Uterus (tissue), 4 donors: ENCODE data around the gene AKR7A2. TPM values are rescaled to one million over a fixed set of nuclear protein-coding genes. Genes with fewer than 3 reads are reported as not detected.

Experiments used
- DNase-seq, 2 donors: peaks; one replicate each; pipeline ENCODE4 v3.0.0-alpha.2; 2019 to 2020
- H3K27ac ChIP-seq, 2 donors: fragments of 200-600 bp; sonication (generic); 1 replicate in 1 of 2; 2 replicates in 1 of 2; pipeline ENCODE4 v1.5.1; 2016 to 2018
- H3K27me3 ChIP-seq, 2 donors: fragments of 200-600 bp; sonication (generic); one replicate each; pipeline ENCODE4 v1.5.1; 2018 to 2019; ENCODE audit warnings: control low read depth in 1 of 2
- H3K36me3 ChIP-seq, 2 donors: fragments of 200-600 bp; sonication (generic); one replicate each; pipeline ENCODE4 v1.5.1; 2019; ENCODE audit warnings: control low read depth in 1 of 2
- H3K4me1 ChIP-seq, 2 donors: fragments of 200-600 bp; sonication (generic); one replicate each; pipeline ENCODE4 v1.5.1; 2018 to 2019; ENCODE audit warnings: control low read depth in 1 of 2
- H3K4me3 ChIP-seq, 2 donors: fragments of 200-600 bp; sonication (generic); 1 replicate in 1 of 2; 2 replicates in 1 of 2; pipeline ENCODE4 v1.5.1; 2018 to 2019; ENCODE audit warnings: mild to moderate bottlenecking in 1 of 2
- H3K9me3 ChIP-seq, 2 donors: fragments of 200-600 bp; sonication (generic); one replicate each; pipeline ENCODE4 v1.5.1; 2019; ENCODE audit warnings: control low read depth in 1 of 2
- POLR2A ChIP-seq, 2 donors: fragments of 450-650 bp; IDR thresholded peaks; one replicate each; pipeline ENCODE4 v1.6.1; 2016; ENCODE audit warnings: antibody characterized with exemption in 2 of 2, mild to moderate bottlenecking in 1 of 2, moderate library complexity in 1 of 2
- intact Hi-C: fragments of 100-400 bp; cut with DNase I; formaldehyde crosslinking; loops from one replicate; pipeline ENCODE4 v1.15.1; 2023; ENCODE audit warnings: low total_unique reads
- total RNA-seq, 4 donors: library from RNA; depleted of rRNA in 3 of 4; stranded (reverse); fragments of >200 nt in 3 of 4; gene quantifications; one replicate each; pipeline versions ENCODE4 v1.1.0 to v1.2.4, GENCODE V29; 2014 to 2023
- TF ChIP-seq, protein P1 (sequence below), 4 experiments: fragments of 200-600 bp in 2 of 4; fragments of 450-650 bp in 2 of 4; sonication (generic) in 2 of 4; IDR thresholded peaks; one replicate each; pipeline ENCODE4 v1.5.1; 2016 to 2019; ENCODE audit warnings: antibody characterized with exemption in 4 of 4, mild to moderate bottlenecking in 2 of 4, moderate library complexity in 1 of 4
- donor health status: DM: yes; HTN: yes; CAD: no.

The AKR7A2 gene
- total RNA-seq, 4 donors from 2014 or later, result 5.6 to 108 (median 33.6) TPM

DNA sequence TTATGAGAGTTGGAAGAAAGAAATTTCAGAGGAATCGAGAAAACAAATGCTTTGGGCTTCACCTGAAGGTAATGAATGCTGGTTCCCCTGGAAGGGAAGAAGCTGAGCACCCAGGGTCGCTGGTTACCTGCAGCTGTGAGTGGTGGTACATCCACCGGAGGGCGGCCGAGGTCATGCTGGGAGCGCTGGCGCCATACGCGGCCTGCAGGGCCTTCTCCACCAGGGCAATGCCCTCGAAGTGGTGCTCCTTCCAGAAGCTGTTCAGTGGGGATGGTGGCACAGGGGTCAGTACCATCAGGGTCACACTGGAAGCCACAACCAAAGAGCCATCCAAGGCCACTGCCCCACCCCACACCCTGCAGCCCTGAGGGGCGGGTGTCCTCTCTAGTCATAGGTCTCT is 43.5 kb downstream of the AKR7A2 start:
- H3K27ac ChIP-seq, result no peak overlapping the region
- no peaks in the 10 kb centered on the region for H3K27me3 ChIP-seq
- TF ChIP-seq POLR2A (IDR thresholded peaks at IDR 0.05), result no peak
- no peak overlapping the region for H3K4me3 ChIP-seq
- intact Hi-C loops, result no loop called here
- H3K36me3 ChIP-seq, result no peaks in the 10 kb centered on the region
- no peak for DNase-seq
- H3K4me1 ChIP-seq, result no peaks in the 10 kb centered on the region
- H3K9me3 ChIP-seq, result no peaks in the 10 kb centered on the region

DNA sequence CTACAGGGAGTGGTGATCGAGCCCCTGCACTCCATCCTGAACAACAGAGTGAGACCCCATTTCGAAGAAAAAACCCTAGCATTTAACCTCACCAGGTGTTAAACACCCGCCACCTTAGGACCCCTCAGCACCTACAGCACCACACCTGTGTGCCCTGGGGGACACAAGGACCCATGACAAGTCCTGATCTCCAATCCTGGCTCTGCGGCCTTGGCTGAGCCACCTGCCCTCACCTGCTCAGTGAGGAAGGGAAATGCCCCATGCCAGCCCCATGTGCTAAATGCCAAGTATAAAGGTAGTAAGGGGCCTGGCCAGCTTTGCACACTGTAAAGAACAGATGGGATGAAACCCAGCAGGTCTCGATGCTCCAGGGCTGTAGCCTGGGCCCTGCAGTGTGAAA is 49.2 kb downstream of the AKR7A2 start:
- no peaks in the 10 kb centered on the region for H3K36me3 ChIP-seq
- DNase-seq, result no peak
- no peak overlapping the region for H3K27ac ChIP-seq
- intact Hi-C loops, result no loop called here
- H3K4me3 ChIP-seq, result no peak overlapping the region
- H3K9me3 ChIP-seq, result no peaks in the 10 kb centered on the region
- no peaks in the 10 kb centered on the region for H3K27me3 ChIP-seq
- TF ChIP-seq POLR2A (IDR thresholded peaks at IDR 0.05), result no peak
- TF ChIP-seq, protein P1, sequence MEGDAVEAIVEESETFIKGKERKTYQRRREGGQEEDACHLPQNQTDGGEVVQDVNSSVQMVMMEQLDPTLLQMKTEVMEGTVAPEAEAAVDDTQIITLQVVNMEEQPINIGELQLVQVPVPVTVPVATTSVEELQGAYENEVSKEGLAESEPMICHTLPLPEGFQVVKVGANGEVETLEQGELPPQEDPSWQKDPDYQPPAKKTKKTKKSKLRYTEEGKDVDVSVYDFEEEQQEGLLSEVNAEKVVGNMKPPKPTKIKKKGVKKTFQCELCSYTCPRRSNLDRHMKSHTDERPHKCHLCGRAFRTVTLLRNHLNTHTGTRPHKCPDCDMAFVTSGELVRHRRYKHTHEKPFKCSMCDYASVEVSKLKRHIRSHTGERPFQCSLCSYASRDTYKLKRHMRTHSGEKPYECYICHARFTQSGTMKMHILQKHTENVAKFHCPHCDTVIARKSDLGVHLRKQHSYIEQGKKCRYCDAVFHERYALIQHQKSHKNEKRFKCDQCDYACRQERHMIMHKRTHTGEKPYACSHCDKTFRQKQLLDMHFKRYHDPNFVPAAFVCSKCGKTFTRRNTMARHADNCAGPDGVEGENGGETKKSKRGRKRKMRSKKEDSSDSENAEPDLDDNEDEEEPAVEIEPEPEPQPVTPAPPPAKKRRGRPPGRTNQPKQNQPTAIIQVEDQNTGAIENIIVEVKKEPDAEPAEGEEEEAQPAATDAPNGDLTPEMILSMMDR (IDR thresholded peaks at IDR 0.05), result no peak
- H3K4me1 ChIP-seq, result no peaks in the 10 kb centered on the region

DNA sequence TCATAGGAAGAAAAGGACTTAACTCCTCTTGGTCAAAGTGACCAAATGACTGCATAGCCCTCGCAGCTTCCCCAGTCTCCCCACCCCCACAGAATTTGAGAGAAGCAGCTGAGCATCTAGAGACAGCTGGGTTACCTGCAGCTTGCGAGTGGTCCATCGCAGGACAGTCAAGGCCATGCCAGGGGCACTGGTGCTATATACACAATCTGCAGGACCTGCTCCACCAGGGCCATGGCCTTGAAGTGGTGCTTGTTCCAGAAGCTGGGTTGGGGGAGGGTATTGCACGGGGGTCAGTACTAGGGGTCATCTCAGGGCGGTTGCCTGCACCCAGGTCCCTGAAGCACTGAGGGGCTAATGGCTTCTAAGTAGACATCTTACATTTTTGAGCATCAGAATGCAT is 49.9 kb downstream of the AKR7A2 start:
- no peaks in the 10 kb centered on the region for H3K4me1 ChIP-seq
- no peak overlapping the region for H3K4me3 ChIP-seq
- no peaks in the 10 kb centered on the region for H3K27me3 ChIP-seq
- H3K36me3 ChIP-seq, result no peaks in the 10 kb centered on the region
- H3K27ac ChIP-seq, result no peak overlapping the region
- no peak for DNase-seq
- no peak for TF ChIP-seq POLR2A (IDR thresholded peaks at IDR 0.05)
- TF ChIP-seq, protein P1 (IDR thresholded peaks at IDR 0.05), result no peak
- intact Hi-C loops, result no loop called here
- H3K9me3 ChIP-seq, result no peaks in the 10 kb centered on the region

DNA sequence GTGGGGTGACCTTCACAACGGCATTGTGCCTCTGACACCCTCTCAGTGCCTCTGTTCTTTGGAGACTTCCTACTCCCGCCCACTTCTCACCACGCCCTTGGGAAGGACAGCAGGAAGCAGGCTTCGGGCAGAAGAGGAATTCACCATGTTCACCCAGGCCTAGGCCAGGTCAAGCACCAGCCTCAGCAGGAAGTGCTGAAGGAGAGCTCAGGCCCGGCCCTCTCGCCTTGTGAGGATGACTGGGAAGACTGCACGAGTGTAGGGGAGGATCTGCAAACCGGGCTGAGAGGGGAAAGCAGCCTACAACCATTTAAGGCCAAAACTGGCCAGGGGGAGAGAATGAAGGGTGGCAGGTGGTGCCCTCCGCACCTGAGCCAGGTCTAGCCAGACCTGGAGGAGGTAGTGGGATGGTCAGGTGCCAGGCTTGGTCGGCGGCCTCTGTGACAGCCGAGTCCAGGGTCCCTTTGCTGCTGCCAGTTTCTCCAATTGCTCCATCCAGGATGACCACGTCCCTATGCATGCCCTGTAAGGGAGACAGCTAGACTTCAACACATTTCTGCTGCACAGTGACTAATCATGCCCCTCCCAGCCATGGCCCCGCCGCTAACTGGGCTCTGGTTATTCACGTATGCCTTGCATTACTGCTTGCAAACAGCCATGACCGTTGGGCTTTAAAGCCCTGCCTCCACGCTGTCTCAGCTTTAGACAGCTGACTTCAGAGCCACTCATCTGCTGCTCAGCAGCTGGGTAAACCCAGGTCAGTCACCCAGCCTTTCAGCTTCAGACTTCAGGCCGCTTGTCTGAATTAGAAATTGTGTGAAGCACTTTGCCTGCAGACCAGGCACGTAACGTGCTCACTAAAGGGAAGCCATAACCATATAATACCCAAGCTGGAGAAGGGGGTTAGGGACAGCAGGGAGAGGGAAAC is 51.5 kb downstream of the AKR7A2 start:
- Histone ChIP-seq H3K4me3 (no peak overlapping the region), H3K27ac (no peak overlapping the region), H3K27me3 (no peaks in the 10 kb centered on the region), H3K4me1 (no peaks in the 10 kb centered on the region), H3K9me3 (no peaks in the 10 kb centered on the region), H3K36me3 (no peaks in the 10 kb centered on the region)
- DNase-seq, result no peak
- no peak for TF ChIP-seq POLR2A (IDR thresholded peaks at IDR 0.05)
- TF ChIP-seq, protein P1 (IDR thresholded peaks at IDR 0.05), result no peak
- intact Hi-C loops, result no loop called here

DNA sequence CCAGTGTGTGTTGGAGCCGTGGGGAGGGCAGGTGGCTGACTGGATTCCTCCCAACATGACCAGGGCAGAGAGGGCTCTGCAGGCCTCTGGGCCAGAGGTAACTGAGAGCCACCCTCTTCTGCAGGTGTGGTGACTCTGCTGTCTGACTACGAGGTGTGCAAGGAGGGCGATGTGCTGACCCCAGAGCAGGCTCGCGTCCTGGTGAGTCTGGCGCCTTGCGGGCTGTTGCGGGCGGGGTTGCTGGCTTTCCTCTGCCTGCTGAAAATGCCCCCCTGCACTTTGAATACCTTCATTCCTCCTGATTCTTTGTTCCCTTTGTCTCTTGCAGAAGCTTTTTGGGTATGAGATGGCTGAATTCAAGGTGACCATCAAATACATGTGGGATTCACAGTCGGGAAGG is 53.6 kb downstream of the AKR7A2 start:
- H3K36me3 ChIP-seq, result no peaks in the 10 kb centered on the region

More for the DNA sequence above, 53.6 kb downstream of the AKR7A2 start:
- H3K27ac ChIP-seq, result no peak overlapping the region
- H3K4me3 ChIP-seq, result no peak overlapping the region
- H3K27me3 ChIP-seq, result no peaks in the 10 kb centered on the region
- intact Hi-C loops, result no loop called here
- no peak for DNase-seq
- no peaks in the 10 kb centered on the region for H3K9me3 ChIP-seq
- H3K4me1 ChIP-seq, result peaks cover 0 to 5% of the 10 kb centered on the region in 2 donors
- TF ChIP-seq, protein P1 (IDR thresholded peaks at IDR 0.05), result no peak
- no peak for TF ChIP-seq POLR2A (IDR thresholded peaks at IDR 0.05)
